ENCODE results near the gene DOCK2. TPM values are rescaled to one million over a fixed set of nuclear protein-coding genes. Genes with fewer than 3 reads are reported as not detected.

DOCK2 gene
- total and polyA plus RNA-seq, 9 of the 15 experiments (the other 6 are each of a cell fraction or from before 2014, with no cell fraction given): 4.5 to 42.6 (median 20.5) TPM

- TF ChIP-seq MGA (IDR thresholded peaks at IDR 0.05) (peak; percentile 53; the same call in 1 of the 2 replicates), CBX3 (IDR thresholded peaks at IDR 0.05; ENCODE audit: borderline replicate concordance in 1 of 2, low read length in 2 of 2) (no peak), ZFX (CRISPR knock-in tag; IDR thresholded peaks at IDR 0.05) (peak; percentile 55; the same call in 1 of the 2 replicates), NBN (IDR thresholded peaks at IDR 0.05; ENCODE audit: low read depth) (no peak), ZNF592 (IDR thresholded peaks at IDR 0.05) (no peak), ZNF740 (CRISPR knock-in tag; IDR thresholded peaks at IDR 0.05) (no peak), ZNF740 (tag; IDR thresholded peaks at IDR 0.05) (no peak), ZBTB9 (CRISPR knock-in tag; IDR thresholded peaks at IDR 0.05) (0 out of 2 replicates have a peak, but pooled peaks have one; percentile 8)
Observed at GRCh38 chr5:169637549-169638121, 560 bp downstream of the DOCK2 start (continued).

Measured in K562 (cell line).